Measurements from ENCODE around the gene ODF2. TPM values are rescaled to one million over a fixed set of nuclear protein-coding genes. Genes with fewer than 3 reads are reported as not detected.

Gene ODF2
- total and polyA plus RNA-seq, 2 of the 13 experiments (the other 11 are each of a cell fraction or from before 2014, with no cell fraction given): 9.8 to 31.3 TPM

- ATAC-seq: no peak
- no peak overlapping the region for H2AFZ ChIP-seq (ENCODE audit: low read length)
- no peaks in the 10 kb centered on the region for H3K79me2 ChIP-seq (ENCODE audit: insufficient read depth, low read length)
- intact Hi-C loops (cut with micrococcal nuclease; ENCODE audit: unreplicated experiment): no loop called here
- in situ Hi-C loops (cut with HindIII; ENCODE audit: extremely low pct_ligation_motif_present, low pct_unique_long_range_greater_than_20kb): no loop called here
- H3K27me3 ChIP-seq (ENCODE audit: control insufficient read depth in 1 of 2, insufficient read depth in 2 of 2, low read length in 2 of 2): peaks cover 4 to 8% of the 10 kb centered on the region in 2 experiments; a peak in 3 of 5 replicates
- H4K20me1 ChIP-seq (ENCODE audit: insufficient read depth, low read length): no peaks in the 10 kb centered on the region
- no peak overlapping the region for H3K4me3 ChIP-seq (replicated peaks in 1 of 3; ENCODE audit: insufficient read depth in 1 of 3, low read depth in 2 of 3, low read length in 3 of 3)
- no TSS peak for BruUV-seq (replicated peaks)
- H3K9me3 ChIP-seq (ENCODE audit: low read length): no peaks in the 10 kb centered on the region
- H3K9ac ChIP-seq (ENCODE audit: insufficient read depth, low read depth, low read length): no peak overlapping the region
- H3K4me1 ChIP-seq (ENCODE audit: insufficient read depth, low read length): peaks cover 40% of the 10 kb centered on the region
- no peak overlapping the region for H3K4me2 ChIP-seq (ENCODE audit: low read depth, low read length)
- no peaks in the 10 kb centered on the region for H3K36me3 ChIP-seq (replicated peaks in 1 of 2; ENCODE audit: control insufficient read depth in 1 of 2, insufficient read depth in 2 of 2, low read length in 2 of 2)
- no peak for DNase-seq (ENCODE audit: low spot score)
- TF ChIP-seq HOXA7 (CRISPR knock-in tag; IDR thresholded peaks at IDR 0.05) (no peak), FOXP1 (IDR thresholded peaks at IDR 0.05) (no peak), FOXP1 (CRISPR knock-in tag; IDR thresholded peaks at IDR 0.05) (no peak), ZBTB43 (CRISPR knock-in tag; conservative IDR thresholded peaks at IDR 0.05) (no peak)
- no peak overlapping the region for H3K27ac ChIP-seq (ENCODE audit: extremely low read length, insufficient read depth, low read length)
- ChIA-PET CTCF (ENCODE audit: low intra/inter-chr PET ratio, low total read pairs) (interaction anchor here (1.8 kb wide), 1 partner anchor 53 kb away, joined by 9 read pairs; no protein-coding TSS in a partner anchor), POLR2A (no interaction called here)
- 15% methylated on average over 2 of the region's 2 CpGs for WGBS (ENCODE audit: low lambda C conversion rate)
- FAIRE-seq: no peak
These were observed 40.5 kb upstream of the ODF2 start for GRCh38 chr9:128415281-128415680.

- Histone ChIP-seq H2AFZ (ENCODE audit: low read length) (no peak overlapping the region), H3K79me2 (ENCODE audit: insufficient read depth, low read length) (no peaks in the 10 kb centered on the region), H3K9me3 (ENCODE audit: low read length) (no peaks in the 10 kb centered on the region), H4K20me1 (ENCODE audit: insufficient read depth, low read length) (no peaks in the 10 kb centered on the region), H3K27me3 (ENCODE audit: control insufficient read depth in 1 of 2, insufficient read depth in 2 of 2, low read length in 2 of 2) (peaks cover 4 to 8% of the 10 kb centered on the region in 2 experiments; a peak in 3 of 5 replicates), H3K27ac (ENCODE audit: extremely low read length, insufficient read depth, low read length) (no peak overlapping the region), H3K9ac (ENCODE audit: insufficient read depth, low read depth, low read length) (no peak overlapping the region), H3K4me2 (ENCODE audit: low read depth, low read length) (no peak overlapping the region), H3K4me3 (replicated peaks in 1 of 3; ENCODE audit: insufficient read depth in 1 of 3, low read depth in 2 of 3, low read length in 3 of 3) (no peak overlapping the region), H3K4me1 (ENCODE audit: insufficient read depth, low read length) (peaks cover 40% of the 10 kb centered on the region), H3K36me3 (replicated peaks in 1 of 2; ENCODE audit: control insufficient read depth in 1 of 2, insufficient read depth in 2 of 2, low read length in 2 of 2) (no peaks in the 10 kb centered on the region)
- no peak for DNase-seq (ENCODE audit: low spot score)
- FAIRE-seq: no peak
- BruUV-seq (replicated peaks): no TSS peak
- WGBS (ENCODE audit: low lambda C conversion rate): 71% methylated on average over 6 of the region's 6 CpGs
- intact Hi-C loops (cut with micrococcal nuclease; ENCODE audit: unreplicated experiment): no loop called here
- ATAC-seq: no peak
- CTCF ChIA-PET (ENCODE audit: low intra/inter-chr PET ratio, low total read pairs): no interaction called here
- POLR2A ChIA-PET: interaction anchor here (0.5 kb wide), 1 partner anchor 116 kb away, joined by 5 read pairs; no protein-coding TSS in a partner anchor
- TF ChIP-seq ZFP90 (CRISPR knock-in tag; IDR thresholded peaks at IDR 0.05; ENCODE audit: borderline replicate concordance) (no peak), MAFK (conservative IDR thresholded peaks at IDR 0.05 in 1 of 2, IDR thresholded peaks at IDR 0.05 in 1 of 2; ENCODE audit: low read length in 2 of 2) (0 out of 4 replicates have a peak, but pooled peaks have one; percentile 21 to 22), NCOA5 (CRISPR knock-in tag; IDR thresholded peaks at IDR 0.05) (no peak)
- in situ Hi-C loops (cut with HindIII; ENCODE audit: extremely low pct_ligation_motif_present, low pct_unique_long_range_greater_than_20kb): no loop called here
These were observed 39.8 kb upstream of the ODF2 start for GRCh38 chr9:128416014-128416413.

All from HepG2 (cell line).